ENCODE data around the gene KLHDC10.
"Not testable (repeated sequence)": the region's sequence is repeated elsewhere in the genome, so short reads cannot be mapped to it uniquely, and the experiment has no call there.

Gene KLHDC10

GRCh38 chr7:130069978-130070860, at the start of gene KLHDC10:
KLHDC10 (plus strand) TSS chr7:130070534; CDS start chr7:130070644, 110 bp downstream.
- DNase-seq = peak; percentile 99

GRCh38 chr7:130021105-130021834, 49.1 kb upstream of the KLHDC10 start:
- no peak for DNase-seq

- DNase-seq = peak; percentile 36
Measured at GRCh38 chr7:130022115-130022514, 48.2 kb upstream of the KLHDC10 start.

GRCh38 chr7:130022623-130023175, 47.6 kb upstream of the KLHDC10 start:
- DNase-seq = peak; percentile 88

GRCh38 chr7:130024390-130024789, 45.9 kb upstream of the KLHDC10 start:
- no peak for DNase-seq

- DNase-seq = no peak
Measured at GRCh38 chr7:130032698-130033097, 37.6 kb upstream of the KLHDC10 start.

- DNase-seq = no peak
Measured at GRCh38 chr7:130037703-130038102, 32.6 kb upstream of the KLHDC10 start.

GRCh38 chr7:130040576-130040975, 29.8 kb upstream of the KLHDC10 start:
- no peak for DNase-seq

GRCh38 chr7:130047831-130048230, 22.5 kb upstream of the KLHDC10 start:
- DNase-seq = no peak

- DNase-seq = no peak
Measured at GRCh38 chr7:130048906-130049305, 21.4 kb upstream of the KLHDC10 start.

GRCh38 chr7:130052250-130052649, 18.1 kb upstream of the KLHDC10 start:
- not testable (repeated sequence) for DNase-seq

GRCh38 chr7:130055198-130055597, 15.1 kb upstream of the KLHDC10 start:
- DNase-seq = not testable (repeated sequence)

- DNase-seq = no peak
Measured at GRCh38 chr7:130062246-130062645, 8.1 kb upstream of the KLHDC10 start.

GRCh38 chr7:130063036-130063435, 7.3 kb upstream of the KLHDC10 start:
- DNase-seq = peak; percentile 32

- DNase-seq = not testable (repeated sequence)
Measured at GRCh38 chr7:130064580-130064926, 5.8 kb upstream of the KLHDC10 start.

- DNase-seq = no peak
Measured at GRCh38 chr7:130065500-130066152, 4.7 kb upstream of the KLHDC10 start.

GRCh38 chr7:130069179-130069977, 956 bp upstream of the KLHDC10 start:
- DNase-seq = peak; percentile 9

GRCh38 chr7:130070861-130071622, 708 bp downstream of the KLHDC10 start:
- no peak for DNase-seq

- DNase-seq = peak; percentile 74
Measured at GRCh38 chr7:130071701-130072622, 1.6 kb downstream of the KLHDC10 start.

- no peak for DNase-seq
Measured at GRCh38 chr7:130079846-130080394, 9.6 kb downstream of the KLHDC10 start.
